SU-DHL-6 (cell line): ENCODE measurements around the gene PKP2.
A peak's percentile ranks its signal among the peaks of the same experiment; 100 is the strongest.

Experiments used
- H2AFZ ChIP-seq: fragments of 200-600 bp; sonication (generic); 2 replicates; pipeline ENCODE4 v1.6.1; 2014; ENCODE audit warnings: low read depth, mild to moderate bottlenecking, moderate library complexity, mixed read lengths, antibody characterized with exemption, low read length; ENCODE audit not compliant: severe bottlenecking
- H3F3A ChIP-seq: fragments of 200-600 bp; shearing (Covaris generic); 2 replicates; pipeline ENCODE4 v1.6.0; 2016; ENCODE audit warnings: antibody characterized with exemption, mild to moderate bottlenecking; ENCODE audit not compliant: insufficient read depth
- H3K27ac ChIP-seq: fragments of 200-600 bp; sonication (generic); 2 replicates; pipeline ENCODE4 v1.5.1; 2016; ENCODE audit warnings: low read depth, mild to moderate bottlenecking, low read length, moderate library complexity, mixed read lengths
- H3K27me3 ChIP-seq: fragments of 200-600 bp; sonication (generic), shearing (Covaris generic); 2 replicates; pipeline ENCODE4 v1.6.0; 2014; ENCODE audit warnings: mild to moderate bottlenecking, low read length
- H3K36me3 ChIP-seq: fragments of 200-600 bp; sonication (generic); 2 replicates; pipeline ENCODE4 v1.6.1; 2014; ENCODE audit warnings: mild to moderate bottlenecking, low read length, mixed read lengths
- H3K4me2 ChIP-seq: fragments of 300-600, 200-600 bp; shearing (Covaris generic), sonication (generic); 2 replicates; pipeline ENCODE4 v1.6.0; 2014; ENCODE audit warnings: low read length, low read depth, mild to moderate bottlenecking; ENCODE audit not compliant: poor library complexity, severe bottlenecking
- H3K4me3 ChIP-seq: fragments of 200-600 bp; sonication (generic); 2 replicates; pipeline ENCODE4 v1.5.1; 2014; ENCODE audit warnings: antibody characterized with exemption, low read length, mild to moderate bottlenecking, mixed read lengths; ENCODE audit not compliant: insufficient read depth, poor library complexity, severe bottlenecking
- H3K79me2 ChIP-seq: fragments of 200-600 bp; sonication (generic); 2 replicates; pipeline ENCODE4 v1.6.1; 2014; ENCODE audit warnings: mild to moderate bottlenecking, low read length, moderate library complexity; ENCODE audit not compliant: insufficient read depth
- H3K9ac ChIP-seq: fragments of 200-600 bp; sonication (generic); 2 replicates; pipeline ENCODE4 v1.7.0; 2014; ENCODE audit warnings: mild to moderate bottlenecking, low read length
- H3K9me2 ChIP-seq: fragments of 200-600 bp; sonication (generic); replicated peaks from 2 replicates; pipeline ENCODE4 v1.6.1; 2014; ENCODE audit warnings: low read length; ENCODE audit not compliant: insufficient read depth
- H3K9me3 ChIP-seq: fragments of 200-600 bp; sonication (generic); 2 replicates; pipeline ENCODE4 v1.6.1; 2014; ENCODE audit warnings: low read length, mixed read lengths; ENCODE audit not compliant: insufficient read depth
- H4K20me1 ChIP-seq: fragments of 200-600 bp; sonication (generic); 2 replicates; pipeline ENCODE4 v1.6.1; 2014; ENCODE audit warnings: low read depth, mild to moderate bottlenecking, antibody characterized with exemption, low read length, moderate library complexity, mixed read lengths
- EZH2phosphoT487 ChIP-seq: fragments of 200-600 bp; sonication (generic), shearing (Covaris generic); conservative IDR thresholded peaks from 2 replicates; pipeline ENCODE4 v1.6.1; 2018; ENCODE audit warnings: mild to moderate bottlenecking, antibody characterized with exemption, low read length, moderate library complexity, mixed read lengths
- TF ChIP-seq, protein P1 (sequence below): fragments of 200-600 bp; sonication (generic); IDR thresholded peaks from one replicate; pipeline ENCODE4 v1.5.1; 2017; ENCODE audit warnings: antibody characterized with exemption, mild to moderate bottlenecking, low read length, moderate library complexity; ENCODE audit not compliant: insufficient read depth, poor library complexity, severe bottlenecking

Gene PKP2

DNA sequence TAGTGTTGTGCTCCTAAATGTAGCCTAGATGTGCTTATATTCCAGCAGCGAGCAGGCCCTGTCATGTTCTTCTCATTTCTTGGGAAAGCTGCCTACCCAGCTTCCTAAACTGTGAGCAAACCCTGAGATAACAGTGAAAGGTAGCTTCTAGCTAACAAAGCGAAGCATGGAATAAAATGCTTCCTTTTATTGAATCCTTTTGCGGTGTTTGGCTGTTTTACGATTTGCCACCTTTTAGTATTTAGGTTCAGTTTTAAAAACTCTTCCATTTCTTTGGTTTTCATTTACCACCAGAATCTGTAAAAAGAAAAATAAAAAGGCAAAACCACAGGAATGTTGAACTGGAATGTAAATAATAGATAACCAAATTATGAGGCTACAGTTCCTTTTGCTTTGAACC is 5.0 kb upstream of the PKP2 start:
- Histone ChIP-seq H3K9me2 (no peaks in the 10 kb centered on the region), H3K27ac (no peak overlapping the region), H3F3A (no peaks in the 10 kb centered on the region), H3K36me3 (no peaks in the 10 kb centered on the region), H3K9ac (no peak overlapping the region), H3K9me3 (no peaks in the 10 kb centered on the region), H2AFZ (no peak overlapping the region), H3K79me2 (no peaks in the 10 kb centered on the region), H3K4me2 (no peak overlapping the region), H3K4me3 (no peak overlapping the region), H4K20me1 (no peaks in the 10 kb centered on the region), H3K27me3 (no peaks in the 10 kb centered on the region)
- TF ChIP-seq, protein P1, sequence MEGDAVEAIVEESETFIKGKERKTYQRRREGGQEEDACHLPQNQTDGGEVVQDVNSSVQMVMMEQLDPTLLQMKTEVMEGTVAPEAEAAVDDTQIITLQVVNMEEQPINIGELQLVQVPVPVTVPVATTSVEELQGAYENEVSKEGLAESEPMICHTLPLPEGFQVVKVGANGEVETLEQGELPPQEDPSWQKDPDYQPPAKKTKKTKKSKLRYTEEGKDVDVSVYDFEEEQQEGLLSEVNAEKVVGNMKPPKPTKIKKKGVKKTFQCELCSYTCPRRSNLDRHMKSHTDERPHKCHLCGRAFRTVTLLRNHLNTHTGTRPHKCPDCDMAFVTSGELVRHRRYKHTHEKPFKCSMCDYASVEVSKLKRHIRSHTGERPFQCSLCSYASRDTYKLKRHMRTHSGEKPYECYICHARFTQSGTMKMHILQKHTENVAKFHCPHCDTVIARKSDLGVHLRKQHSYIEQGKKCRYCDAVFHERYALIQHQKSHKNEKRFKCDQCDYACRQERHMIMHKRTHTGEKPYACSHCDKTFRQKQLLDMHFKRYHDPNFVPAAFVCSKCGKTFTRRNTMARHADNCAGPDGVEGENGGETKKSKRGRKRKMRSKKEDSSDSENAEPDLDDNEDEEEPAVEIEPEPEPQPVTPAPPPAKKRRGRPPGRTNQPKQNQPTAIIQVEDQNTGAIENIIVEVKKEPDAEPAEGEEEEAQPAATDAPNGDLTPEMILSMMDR = no peak
- TF ChIP-seq EZH2phosphoT487 = no peak

DNA sequence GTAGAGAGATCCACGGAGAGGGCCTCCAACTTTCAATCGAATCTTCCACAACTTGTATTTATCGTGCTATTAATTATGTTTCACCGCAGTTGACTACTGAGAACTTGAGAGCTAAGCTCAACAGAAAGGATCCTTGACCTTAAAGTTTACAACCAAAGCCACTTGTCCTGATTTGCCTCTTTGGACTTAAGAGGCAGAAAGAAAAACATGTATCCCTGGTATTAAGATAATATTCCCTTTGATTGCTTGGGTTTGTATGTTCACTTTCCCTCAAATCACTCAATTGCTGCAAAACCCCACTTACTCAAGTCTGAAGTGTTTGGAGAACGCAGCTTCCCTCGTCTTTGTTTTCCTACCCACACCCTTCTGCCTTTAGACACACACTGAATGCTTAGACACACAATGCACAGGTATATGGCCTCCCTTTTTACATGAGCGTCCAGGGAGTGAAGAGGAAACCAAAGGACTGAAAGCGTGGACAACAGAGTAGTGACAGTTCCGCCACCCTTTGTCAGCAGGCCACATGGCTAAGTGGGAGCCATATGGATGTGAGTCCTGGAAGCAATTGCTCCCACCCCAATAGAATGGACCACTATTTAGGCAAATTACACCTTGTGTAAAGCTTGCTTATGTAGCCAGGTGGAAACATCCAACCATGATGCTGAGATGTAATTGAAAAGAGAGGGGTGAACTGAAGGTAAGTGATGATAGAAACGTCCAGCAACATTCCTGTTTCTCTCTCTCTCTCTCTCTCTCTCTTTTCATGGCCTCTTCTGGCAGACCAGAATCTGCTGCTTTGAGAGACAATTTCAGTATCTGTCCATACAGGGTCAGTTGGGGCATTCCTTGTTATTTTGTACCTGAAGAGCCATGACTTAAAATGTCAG is 1.4 kb upstream of the PKP2 start:
- TF ChIP-seq, protein P1 = no peak
- no peak for TF ChIP-seq EZH2phosphoT487
- Histone ChIP-seq H3F3A (no peaks in the 10 kb centered on the region), H4K20me1 (no peaks in the 10 kb centered on the region), H3K9me2 (no peaks in the 10 kb centered on the region), H2AFZ (no peak overlapping the region), H3K79me2 (no peaks in the 10 kb centered on the region), H3K9me3 (no peaks in the 10 kb centered on the region), H3K36me3 (no peaks in the 10 kb centered on the region), H3K4me2 (no peak overlapping the region), H3K27me3 (no peaks in the 10 kb centered on the region), H3K4me3 (no peak overlapping the region), H3K9ac (no peak overlapping the region), H3K27ac (no peak overlapping the region)

DNA sequence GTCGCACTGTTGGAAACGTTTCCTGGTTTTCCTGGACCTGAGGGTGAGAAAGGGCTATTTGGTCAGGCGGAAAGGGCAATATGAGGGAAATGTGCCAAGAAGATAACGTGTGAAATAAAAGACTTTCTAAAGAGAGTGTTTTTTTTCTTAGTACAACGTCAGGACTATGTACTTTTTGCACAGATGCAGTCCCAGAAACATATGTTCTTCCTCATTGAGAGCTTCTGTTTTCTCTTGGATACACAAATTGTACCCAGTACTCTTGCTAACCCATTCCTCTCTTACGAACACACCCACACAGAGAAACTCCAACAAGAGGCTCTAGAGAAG is 669 bp upstream of the PKP2 start:
- no peaks in the 10 kb centered on the region for H3K9me3 ChIP-seq
- H3K27ac ChIP-seq = no peak overlapping the region
- H3K9ac ChIP-seq = peak overlapping the region; percentile 31; the same call in 1 of the 2 replicates
- peak overlapping the region; percentile 19 for H2AFZ ChIP-seq
- H3K9me2 ChIP-seq = no peaks in the 10 kb centered on the region
- H3K4me3 ChIP-seq = peak overlapping the region; percentile 4
- H4K20me1 ChIP-seq = no peaks in the 10 kb centered on the region
- no peaks in the 10 kb centered on the region for H3F3A ChIP-seq
- H3K4me2 ChIP-seq = peak overlapping the region; percentile 31
- no peaks in the 10 kb centered on the region for H3K36me3 ChIP-seq
- no peaks in the 10 kb centered on the region for H3K79me2 ChIP-seq
- no peaks in the 10 kb centered on the region for H3K27me3 ChIP-seq
- TF ChIP-seq, protein P1 = no peak
